ENCODE results near the gene VAX1.
"Not testable (repeated sequence)": the region's sequence is repeated elsewhere in the genome, so short reads cannot be mapped to it uniquely, and the experiment has no call there.

Gene VAX1, protein sequence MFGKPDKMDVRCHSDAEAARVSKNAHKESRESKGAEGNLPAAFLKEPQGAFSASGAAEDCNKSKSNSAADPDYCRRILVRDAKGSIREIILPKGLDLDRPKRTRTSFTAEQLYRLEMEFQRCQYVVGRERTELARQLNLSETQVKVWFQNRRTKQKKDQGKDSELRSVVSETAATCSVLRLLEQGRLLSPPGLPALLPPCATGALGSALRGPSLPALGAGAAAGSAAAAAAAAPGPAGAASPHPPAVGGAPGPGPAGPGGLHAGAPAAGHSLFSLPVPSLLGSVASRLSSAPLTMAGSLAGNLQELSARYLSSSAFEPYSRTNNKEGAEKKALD

DNA sequence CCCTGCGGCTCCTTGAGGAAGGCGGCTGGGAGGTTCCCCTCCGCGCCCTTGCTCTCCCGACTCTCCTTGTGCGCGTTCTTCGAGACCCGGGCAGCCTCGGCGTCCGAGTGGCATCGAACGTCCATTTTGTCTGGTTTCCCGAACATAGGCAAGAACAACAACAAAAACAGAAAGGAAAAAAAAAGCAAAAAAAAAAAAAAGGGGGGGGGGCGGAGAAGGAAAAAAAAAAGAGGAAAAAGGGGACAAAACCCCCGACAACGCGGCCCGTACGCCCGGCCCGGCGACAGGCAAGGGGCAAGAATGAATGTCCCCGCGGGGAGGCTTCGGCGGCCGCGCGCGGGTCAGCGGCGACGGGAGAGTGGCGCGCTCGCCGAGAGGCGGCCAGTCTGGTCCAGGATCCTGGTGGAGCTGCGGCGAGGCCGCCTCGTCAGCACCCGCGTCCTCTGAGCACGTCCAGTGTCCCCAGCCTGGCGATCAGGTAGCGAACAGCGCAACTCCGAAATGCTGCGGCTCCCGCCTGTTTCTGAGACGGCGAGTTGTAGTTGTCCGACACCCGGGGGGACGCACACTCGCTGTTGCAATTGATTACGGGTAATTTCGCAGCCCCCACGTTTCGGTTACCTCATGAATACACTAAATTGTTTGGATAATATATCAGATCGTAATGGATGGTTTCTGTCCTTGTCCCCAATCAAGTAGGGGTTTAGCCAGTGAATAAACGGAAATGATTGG, at the start of gene VAX1:
TSS of gene VAX1 (minus strand) at position 360 of the 732 bp plus-strand sequence. CDS start at position 146, 214 bp downstream.
- no peak for DNase-seq (ENCODE audit: low read depth in 2 of 2, low spot score in 1 of 2)

DNA sequence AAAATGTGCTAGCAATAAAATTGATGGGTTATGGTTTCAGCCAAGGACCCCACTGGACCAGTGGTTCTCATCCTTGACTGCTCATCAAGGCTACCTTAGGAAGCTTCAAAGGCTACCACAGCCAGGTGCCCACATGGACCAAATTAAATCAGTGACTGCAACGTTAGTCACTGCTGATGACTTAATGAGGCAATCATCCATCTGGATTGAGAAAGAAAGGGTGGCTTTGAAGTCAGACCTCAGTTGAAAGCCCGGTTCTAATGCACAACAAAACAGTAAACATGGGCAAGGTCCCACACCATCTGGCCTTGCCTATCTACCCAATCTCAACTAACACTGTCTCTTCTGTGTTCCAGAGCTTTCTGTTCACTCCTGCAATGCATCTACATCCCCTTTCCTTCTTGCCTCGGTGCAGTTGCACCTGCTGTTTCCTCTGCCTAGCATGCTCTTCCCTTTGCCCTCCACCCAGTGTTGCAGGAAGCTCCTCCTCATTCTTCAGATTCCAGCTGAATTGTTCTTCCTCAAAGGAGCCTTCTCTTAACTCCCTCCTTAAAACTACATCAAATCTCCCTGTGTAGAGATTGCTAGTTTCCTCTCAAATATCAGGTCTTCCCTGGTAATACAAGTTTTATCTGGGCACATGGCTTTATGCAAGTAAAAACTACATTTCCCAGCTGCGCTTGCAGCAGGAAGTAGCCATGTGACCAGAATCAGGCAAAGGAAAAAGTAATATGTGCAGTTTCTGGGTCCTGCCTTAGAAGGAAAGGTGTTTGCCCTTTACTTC, 49.0 kb upstream of the VAX1 start:
- DNase-seq (ENCODE audit: low read depth in 2 of 2, low spot score in 1 of 2), result no peak

DNA sequence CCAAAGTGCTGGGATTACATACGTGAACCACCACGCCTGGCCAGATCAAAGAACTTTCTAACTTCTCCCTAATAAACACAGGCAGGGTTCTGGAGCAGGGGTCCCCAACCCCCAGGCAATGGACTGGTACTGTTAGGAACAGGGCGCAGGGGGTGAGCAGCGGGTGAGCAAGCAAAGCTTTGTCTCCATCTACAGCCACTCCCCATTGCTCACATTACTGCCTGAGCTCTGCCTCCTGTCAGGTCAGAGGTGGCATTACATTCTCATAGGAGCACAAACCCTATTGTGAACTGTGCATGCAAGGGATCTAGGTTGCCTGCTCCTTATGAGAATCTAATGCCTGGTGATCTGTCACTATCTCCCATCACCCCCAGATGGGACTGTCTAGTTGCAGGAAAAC, 47.7 kb upstream of the VAX1 start:
- DNase-seq (ENCODE audit: low read depth in 2 of 2, low spot score in 1 of 2), result not testable (repeated sequence)

DNA sequence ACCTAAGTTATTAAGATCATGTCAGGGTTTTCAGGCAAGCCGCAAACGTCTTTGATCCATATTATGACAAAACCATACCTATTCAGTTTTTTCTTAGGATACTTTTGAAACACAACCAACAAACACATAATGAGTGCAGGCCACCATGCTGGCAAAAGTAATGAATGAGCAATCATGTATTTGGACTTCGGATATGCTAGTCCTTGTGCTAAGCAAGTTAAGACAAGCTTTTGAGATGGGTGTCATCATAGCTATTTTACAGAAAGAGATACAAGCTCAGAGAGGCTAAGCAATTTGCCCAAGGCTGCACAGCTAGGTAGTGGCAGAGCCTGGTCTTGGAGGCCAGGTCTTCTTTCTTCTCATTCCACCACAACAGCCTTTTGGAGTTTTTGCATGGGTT, 46.8 kb upstream of the VAX1 start:
- DNase-seq (ENCODE audit: low read depth in 2 of 2, low spot score in 1 of 2), result no peak

DNA sequence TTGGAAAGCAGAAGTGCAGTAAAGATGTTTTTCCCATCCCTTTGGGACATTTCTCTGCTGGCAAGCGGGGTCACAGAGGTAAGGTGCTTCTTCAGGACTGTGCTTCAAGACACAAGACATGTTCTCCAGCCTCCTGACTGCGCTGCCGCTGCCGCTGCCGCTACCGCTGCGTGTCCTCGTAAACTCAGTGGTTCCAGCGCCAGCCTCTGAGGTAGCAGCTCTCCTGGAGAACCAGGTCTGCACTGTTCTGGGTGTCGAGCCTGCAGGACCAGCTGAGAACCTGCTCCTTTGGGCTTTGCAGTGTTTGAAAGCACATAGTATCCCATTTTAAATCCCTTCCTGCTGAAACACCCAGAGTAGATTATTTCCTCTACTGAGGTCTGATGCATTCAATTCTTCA, 46.2 kb upstream of the VAX1 start:
- no peak for DNase-seq (ENCODE audit: low read depth in 2 of 2, low spot score in 1 of 2)

DNA sequence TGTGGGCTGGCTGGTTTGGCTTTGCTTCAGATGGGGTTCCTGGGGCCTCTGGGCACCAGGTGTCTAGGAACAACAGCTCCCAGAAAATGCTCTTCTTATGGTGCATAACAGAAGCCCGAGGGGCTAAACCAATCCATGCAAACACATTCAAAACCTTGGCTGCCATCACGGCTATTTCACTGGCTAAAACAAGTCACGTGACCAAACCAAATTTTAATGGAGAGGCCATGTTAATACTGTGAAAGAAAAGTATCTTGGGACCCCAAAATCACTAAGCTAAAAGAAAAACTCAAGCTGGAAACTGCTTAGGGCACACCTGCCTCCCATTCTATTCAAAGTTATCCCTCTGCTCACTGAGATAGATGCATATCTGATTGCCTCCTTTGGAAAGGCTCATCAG, 40.1 kb upstream of the VAX1 start:
- DNase-seq (ENCODE audit: low read depth in 2 of 2, low spot score in 1 of 2), result no peak

DNA sequence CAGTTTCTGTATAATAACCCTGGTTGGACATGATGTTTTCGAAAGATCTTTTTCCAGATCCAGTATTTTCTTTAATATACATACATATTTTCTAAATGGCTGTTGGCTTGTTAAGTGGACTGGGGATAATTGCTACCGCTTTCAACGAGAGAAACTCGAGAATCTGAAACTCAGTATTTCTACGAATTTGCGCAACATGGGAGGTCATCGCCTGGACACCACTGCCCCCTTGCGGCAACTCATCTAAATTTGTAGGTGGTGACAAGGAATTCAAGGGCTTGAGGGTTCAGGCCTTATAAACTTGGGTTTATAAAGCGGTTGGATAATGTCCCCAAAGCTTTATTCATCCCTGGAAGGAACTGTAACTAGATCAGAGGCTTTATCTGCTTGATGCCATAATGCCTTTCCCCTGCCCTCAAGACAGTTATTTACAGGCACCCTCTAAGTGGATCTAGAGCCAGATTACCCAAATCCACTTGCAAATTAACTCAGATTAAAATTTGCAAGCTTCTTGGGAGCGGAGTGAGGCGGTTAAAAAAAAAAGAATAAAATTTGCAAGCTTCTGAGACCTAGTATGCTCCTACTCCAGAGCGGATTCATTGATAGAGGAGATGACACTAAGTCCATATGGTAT, 37.9 kb upstream of the VAX1 start:
- peak; percentile 35 to 56 for DNase-seq (ENCODE audit: low read depth in 2 of 2, low spot score in 1 of 2)

DNA sequence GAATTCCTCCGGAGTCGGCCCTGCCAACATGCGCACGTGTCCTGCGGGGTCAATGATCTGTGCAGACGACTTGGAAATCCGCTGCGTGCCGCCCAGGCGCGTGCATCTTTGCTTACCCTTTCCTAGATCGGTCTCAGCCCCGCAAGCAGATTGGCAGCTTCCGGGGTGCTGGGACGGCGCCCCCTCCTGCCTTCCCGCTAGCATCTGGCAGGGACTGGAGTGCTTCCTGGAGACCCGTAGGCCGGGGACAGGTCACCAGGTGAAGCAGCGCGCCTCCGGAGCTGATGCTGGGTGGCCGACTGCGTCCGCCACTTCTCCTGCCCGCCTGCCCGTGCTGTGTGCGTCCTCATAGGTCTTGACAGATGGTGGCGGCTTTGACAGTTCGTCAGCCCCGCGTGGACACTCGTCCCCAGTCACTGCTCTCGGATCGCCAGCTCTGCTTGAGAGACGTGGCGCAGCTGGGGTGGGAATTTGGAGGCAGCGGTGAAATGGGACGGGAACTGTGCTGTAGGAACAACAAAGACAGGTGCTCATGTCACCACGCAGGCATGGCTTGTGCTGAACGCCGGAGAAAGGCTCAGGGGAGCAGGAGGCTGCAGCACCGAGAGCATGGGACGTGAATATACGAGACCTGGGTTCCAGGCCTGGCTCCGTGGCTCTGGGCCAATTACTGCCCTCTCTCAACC, 37.3 kb upstream of the VAX1 start:
- DNase-seq (ENCODE audit: low read depth in 2 of 2, low spot score in 1 of 2), result no peak

DNA sequence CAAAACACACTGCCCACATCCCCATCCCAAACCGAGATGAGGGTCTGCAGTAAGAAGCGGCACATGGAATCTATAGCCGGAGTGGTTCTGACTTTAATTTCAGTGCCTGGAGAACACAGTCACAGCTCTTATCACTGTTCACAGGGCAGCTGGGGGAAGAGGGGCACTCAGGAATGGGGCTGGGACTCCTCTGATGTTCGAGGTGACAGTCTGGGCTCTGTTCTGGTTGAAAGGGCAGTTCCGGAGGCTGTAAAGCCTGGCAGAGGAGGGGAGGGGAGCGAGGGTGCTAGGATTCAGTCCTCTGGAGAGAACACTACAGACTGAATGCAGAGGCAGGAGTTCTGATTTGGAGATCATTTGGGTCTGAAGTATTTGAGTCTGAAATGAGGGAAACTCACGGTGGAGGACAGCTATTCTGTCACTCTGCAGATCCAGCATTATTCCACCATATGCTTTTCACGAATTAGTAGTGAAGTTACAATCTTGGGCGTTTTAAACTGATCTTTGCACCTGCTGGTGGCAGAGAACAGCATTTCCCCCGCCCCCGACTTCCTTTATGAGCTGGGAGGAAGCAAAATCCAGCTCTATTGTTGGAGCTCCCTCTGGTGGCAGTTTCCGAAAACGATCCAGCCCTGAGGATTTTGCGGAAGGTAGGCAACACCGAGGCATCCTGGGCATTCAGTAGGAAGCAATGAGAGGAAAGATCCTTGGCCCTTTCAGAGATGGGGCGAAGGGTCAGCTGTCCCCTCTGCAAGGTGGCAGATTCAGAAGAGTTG, 36.6 kb upstream of the VAX1 start:
- peak; percentile 60 to 76 for DNase-seq (ENCODE audit: low read depth in 2 of 2, low spot score in 1 of 2)

DNA sequence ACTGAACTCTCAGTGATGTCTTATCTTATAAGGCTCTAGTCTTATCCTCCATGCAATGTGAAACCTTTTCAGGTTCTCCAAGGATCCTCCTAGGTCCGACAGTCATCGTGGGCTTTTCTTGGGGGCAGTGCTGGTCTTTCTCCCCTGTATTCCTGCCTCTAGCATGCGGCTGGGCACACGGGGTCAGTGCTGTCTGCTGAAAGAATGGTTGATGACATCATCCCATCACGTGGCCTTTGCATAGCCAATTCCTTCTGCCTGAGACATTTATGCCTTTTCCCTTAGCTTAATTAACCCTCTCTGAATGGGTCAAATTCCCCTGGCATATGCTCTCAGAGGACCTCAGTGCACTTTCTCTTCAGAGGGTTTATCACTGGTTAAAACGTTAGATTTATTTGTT, 32.2 kb upstream of the VAX1 start:
- no peak for DNase-seq (ENCODE audit: low read depth in 2 of 2, low spot score in 1 of 2)

DNA sequence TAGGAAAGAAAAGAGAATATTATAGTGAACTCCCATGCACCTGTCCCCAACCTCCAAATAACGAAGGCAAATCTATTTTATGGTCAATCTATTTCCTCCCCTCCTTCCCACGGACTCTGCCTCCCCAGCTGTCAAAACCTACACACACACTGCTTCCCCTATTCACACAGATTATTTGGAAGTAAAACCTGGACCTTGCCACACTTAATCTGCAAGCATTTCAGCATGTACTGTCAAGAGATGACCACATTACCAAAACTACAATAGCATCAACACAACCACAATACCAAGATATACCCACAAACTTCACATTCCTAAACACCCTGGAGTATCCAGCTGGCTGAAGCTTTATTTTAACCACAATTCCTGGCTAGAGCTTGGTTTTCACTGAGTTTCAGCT, 31.4 kb upstream of the VAX1 start:
- DNase-seq (ENCODE audit: low read depth in 2 of 2, low spot score in 1 of 2), result no peak

DNA sequence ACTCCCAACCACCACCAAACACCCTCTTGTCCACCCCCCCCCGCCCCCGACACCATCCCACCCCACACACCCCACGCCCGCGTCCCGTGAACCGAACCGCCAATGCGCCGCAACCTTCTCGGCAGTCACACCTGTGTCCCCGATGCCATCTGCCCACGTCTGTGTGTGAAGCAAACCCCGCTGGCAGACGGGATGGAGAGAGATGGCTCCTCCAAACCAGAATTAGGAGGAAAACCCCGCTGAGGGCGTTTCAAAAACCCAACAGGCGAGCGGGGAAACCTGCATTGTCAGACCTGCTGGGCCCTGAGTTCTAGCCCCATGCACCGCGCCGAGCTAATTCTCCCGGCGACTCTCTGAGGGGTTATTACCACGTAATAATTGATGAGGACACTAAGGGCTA, 30.7 kb upstream of the VAX1 start:
- DNase-seq (ENCODE audit: low read depth in 2 of 2, low spot score in 1 of 2), result no peak

DNA sequence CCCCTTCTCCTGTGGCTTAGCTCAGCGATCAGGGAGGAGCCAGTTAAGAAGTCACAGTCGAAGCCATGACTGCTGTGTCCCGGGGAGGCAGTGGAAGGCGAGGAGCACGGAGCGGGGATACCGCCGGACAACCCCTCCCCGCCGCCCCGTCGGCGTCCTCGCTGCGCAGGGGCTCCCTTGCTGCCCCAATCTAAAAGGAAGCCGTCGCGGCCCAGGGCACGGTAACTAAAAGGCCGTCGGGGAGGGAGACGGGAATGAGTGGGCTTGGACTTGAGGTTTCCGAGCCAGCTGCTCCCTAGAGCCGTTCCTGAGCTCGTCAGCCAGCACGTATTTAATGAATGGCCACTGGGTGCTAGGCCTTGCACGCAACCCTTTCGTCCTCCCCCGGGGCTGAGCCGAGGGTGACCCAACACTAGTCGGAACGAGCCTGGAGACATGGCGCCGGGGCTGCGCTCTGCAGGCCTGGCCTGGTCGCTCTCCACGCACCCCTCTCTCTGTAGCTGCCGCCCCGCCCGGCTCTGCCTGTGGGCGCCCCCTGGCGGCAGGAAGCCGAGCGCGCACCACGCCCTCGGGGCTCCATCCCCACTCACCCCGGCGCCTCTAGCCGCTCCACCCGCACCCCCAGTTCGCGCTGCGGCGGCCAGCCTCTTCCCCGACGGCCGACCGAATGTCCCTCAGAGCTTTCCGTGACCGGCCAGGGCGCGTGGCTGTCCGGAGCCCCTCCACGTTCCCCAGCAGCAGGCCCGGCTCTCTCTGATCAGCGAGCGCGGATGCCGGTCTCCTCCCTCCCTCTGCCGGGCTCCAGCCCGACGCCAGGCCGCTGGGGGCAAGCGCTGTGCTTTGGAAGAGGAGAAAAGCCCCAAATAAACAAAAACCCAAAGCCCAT, 30.0 kb upstream of the VAX1 start:
- peak; percentile 16 to 29 for DNase-seq (ENCODE audit: low read depth in 2 of 2, low spot score in 1 of 2)

DNA sequence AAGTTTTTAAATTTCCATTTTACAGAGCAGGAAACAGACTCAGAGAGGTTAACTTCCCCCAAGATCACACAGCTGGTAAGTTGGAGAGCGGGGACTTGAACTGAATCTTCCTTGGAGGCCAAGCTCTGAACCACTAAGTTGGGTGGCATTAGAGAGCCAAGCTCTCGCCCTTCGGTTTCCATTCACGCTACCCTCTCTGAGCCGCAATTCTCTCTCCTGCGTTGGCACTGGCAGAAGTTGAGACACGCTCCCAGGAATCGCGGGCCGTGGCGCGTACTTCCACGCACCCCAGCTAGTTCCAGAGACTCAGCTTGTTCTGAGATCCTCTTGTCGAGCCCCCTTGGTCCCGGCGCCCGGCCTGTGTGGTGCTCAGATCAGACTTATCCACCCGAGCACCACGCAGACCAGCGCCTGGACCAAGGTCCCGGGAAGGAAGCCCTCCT, 29.3 kb upstream of the VAX1 start:
- no peak for DNase-seq (ENCODE audit: low read depth in 2 of 2, low spot score in 1 of 2)

DNA sequence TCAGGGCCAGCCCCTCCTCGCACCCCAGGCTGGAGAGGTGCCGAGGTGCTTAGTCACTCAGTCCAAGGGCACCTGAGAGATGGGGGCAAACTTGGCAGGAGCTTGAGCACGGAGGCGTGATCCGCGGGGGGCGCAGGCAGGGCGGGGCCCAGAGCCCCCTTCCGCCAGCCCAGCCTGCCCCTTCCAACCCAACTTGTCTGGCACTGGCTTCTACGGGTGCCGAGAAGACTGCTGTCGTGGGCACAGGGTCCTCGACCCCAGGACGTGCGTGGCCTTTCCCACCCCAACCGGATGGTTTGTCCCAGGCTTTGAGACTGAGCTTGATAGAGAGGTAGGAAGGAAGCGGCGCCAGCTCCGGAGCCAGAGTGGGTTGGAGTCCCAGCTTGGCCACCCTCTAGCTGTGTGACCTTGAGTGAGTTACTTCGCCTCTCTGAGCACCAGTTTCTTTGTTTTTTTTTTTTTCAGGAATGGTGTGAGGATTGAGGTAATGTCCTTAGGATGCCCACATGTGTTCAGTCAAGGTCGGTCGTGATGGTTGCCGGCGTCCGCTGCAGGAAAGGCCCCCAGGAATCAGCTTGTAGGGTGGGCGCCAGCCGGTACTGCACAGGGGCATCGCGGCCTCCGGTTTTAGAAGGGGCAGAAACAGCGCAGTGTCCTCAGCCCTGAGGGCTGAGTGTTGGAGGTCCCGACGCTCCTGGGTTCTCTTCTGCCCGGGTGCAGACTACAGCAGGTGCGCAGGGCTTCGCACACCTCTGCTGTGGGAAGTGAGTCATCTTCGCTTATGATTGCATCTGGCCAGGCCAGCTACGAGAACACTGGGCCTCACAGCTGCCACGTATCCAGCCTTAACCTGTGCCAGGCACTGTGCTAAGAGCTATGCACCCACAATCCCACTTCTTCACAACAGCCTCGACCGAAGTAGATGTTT, 28.6 kb upstream of the VAX1 start:
- no peak for DNase-seq (ENCODE audit: low read depth in 2 of 2, low spot score in 1 of 2)

DNA sequence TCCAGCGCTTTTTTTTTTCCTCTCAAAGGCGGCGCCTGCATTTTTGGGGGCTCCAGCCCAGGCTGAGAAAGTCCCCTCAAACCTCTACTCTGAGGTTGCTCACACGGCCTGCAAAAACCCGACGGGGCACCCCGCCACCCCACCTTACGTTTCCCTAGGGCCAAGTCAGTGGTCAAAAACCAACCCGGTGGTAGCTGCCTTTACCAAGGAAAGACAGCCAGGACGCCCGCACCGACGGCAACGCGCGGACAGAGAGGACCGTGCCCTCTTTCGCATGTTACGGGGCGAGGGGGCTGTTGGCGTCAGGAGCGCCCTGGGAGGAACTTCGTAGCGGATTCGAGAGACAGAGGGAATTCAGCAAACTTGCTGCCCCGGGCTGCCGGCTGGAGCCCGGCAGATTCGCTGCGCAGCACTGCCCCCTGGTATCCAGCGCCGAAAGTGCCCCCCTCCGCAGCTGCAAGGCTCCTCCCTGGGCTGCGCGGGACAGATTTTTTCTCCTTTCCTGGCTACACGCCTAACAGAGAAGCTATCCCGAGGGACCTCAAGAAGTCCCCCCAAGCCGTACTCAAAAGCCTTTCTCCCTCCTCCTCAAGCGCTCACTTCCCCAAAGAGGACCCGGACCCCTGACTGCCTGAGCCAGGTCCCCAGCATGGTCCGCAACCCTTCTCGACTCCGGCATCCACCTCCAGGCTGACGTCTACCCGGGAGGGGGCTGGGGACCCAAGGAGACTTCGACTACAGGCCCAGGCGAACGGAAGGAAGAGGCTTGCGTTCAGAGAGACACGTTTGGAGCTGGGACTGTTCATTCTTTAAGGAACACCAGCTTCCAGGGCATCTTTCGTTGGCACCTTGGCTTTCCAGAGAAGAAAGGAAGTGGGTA, 27.7 kb upstream of the VAX1 start:
- DNase-seq (ENCODE audit: low read depth in 2 of 2, low spot score in 1 of 2), result no peak
